Ureter (tissue), 1 donor: ENCODE data around the gene RUNX2. TPM values are rescaled to one million over a fixed set of nuclear protein-coding genes. Genes with fewer than 3 reads are reported as not detected.

ENCODE experiments used
- DNase-seq: peaks from one replicate; pipeline ENCODE4 v3.0.0-alpha.2; 2020; ENCODE audit warnings: low spot score
- total RNA-seq: library from RNA; stranded (reverse); gene quantifications from one replicate; pipeline ENCODE4 v1.2.4, GENCODE V29; 2023
- donor health status: DM: yes; HTN: yes; CAD: no.

RUNX2 gene
- total RNA-seq, 1 donor from 2014 or later: 18.3 TPM

DNA sequence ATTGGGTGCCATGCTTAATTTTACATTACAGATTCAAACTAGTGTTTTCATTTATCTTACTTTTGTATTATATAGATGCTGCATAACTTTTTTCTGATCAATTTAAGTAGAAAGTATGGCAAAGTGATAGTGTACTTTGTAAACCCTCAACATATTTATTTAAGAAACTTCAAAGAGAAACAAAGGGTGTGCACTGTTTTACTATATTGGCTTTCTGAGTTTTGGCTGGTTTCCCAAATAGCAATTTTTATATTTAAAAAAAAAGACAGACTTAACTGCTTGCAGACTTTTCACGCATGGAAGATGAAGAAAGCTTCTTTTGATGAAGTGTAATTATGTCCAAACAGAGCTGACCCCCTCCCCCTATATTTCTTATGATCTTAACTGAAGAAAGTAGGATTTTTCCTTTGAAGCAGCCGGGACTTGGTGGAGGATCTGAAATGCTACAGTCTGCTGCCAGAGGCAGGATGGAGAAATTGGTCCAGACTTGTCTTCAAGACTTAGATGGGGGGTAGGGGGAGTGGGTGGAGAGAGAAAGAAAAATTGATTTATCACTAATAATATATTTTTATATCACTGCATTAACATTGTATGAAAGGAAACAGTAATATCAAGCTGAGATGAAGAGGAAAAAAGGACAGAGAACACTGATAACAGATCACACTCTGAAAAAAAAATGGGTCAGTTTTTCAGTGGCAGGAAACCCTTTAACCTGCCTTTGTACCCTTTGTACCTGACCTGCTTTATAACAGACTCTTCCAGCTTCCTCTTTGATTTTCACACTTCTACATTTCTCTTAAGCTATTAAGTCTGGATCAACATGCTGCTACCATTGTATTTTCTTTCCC lies 105.6 kb downstream of the RUNX2 start:
- DNase-seq: no peak

DNA sequence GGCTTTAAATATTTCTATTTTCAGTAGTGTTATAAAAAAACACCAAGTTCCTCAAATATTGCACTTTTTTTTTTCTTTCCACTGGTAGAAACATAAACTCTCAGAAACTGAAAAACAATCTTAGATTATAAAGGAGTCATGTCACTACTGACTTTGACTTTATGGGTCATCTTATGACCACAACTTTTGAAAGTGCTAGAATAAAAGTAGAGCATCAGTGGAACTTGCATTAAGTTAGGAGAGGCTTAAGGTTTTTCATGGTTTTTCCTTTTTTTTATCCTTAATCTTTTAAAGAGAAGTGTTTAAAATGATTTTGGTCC lies 106.2 kb downstream of the RUNX2 start:
- DNase-seq: no peak

DNA sequence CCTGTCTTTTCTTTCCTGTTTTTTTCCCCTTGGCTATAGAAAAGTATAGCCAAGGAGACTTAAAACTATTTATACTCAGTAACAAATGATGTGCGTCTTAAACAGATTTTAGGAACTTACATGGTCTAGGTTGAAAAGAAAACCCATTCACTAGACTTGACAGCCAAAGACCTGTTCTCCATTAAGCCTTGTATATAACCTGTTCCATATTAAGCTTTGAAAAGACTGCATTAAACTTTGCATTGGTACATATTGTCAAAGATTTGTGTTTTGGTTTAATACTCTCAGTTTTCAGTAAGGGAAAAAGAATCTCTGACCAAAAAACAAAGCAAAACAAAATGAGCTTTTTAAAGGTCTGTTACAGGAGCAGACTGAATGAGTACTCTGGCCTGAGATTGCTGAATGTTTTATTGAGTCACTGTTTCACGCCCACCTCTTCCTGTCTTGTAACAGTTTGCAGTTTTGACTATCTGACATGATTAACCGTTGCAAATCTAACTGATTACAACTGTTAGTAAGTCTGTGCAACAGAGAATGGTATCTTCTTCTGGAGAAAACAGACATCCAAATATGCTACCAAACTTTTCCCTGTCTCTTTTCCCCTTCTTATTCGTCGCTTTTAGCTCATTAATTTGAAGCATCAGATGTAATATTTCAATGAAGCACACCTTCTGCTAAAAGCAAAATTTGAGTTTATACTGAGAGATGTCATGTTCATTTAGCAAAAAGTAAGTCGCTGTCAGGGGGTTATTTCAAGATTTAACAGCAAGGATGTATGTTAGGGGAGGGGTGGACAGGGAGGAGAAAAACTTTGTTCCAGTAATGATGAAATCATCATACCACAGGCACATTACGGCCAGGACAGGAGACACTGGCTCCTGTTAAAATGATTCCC lies 108.7 kb downstream of the RUNX2 start:
- no peak for DNase-seq

DNA sequence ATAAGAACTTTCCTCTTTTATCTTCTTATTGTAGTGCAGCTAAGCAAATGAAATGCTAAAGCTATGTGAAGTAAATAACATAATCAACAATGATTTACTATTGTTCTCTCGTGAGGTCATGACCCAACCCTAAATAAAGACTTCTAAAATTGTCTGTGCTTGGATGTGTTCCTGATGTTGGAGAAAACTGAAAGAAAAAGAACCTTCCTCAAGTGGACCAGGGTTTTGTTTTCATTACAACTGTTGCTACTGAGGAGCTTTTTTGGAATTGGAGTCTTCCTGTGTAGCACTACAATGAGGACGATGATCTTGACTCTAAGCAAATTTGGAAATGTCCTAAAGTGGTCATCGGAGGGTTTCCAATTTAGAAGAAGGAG lies 109.3 kb downstream of the RUNX2 start:
- DNase-seq: no peak

DNA sequence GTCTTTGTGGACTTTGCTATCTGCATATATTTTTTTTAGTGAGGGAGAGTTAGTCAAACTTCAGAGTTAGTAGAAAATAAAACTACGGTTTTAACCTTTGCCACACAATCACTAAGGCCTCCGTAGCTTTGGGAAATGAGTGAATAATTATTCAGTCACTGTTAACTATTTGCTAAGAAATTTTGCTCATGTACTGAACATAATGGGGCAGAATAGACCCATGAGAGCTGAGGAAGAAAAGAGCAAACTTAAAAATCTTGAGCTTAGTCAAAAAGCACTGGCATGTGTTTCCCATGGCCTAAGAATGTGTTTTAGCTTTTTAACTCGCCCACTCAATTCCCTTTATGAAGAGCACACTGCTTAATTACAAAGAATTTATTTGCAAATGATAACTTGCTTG lies 110.0 kb downstream of the RUNX2 start:
- no peak for DNase-seq

DNA sequence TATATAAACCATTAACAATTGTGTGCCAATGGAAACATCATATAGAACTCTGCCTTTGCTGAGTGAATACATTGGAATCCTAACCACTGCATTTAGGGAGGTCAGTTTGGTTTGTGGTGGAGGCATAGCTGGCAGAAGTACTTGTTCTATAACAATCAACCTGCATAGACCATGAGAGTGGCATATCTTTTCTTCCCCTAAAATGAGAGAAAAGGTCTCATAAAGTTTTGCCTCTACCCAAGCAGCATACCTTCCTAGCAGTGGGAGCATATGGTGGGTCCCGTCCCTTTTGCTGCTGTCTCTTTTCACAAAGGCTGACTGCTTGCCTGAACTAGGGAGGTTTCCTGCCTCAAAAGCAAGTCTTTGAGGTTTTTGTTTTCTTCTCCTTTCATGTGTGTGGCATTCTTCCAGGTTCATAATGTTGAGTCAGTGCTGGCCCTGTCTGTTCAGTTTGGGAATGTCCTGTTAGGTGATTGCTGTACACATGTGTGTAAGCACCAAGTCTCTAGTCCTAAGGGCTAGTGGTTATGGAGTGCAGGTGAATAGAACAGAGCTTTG lies 110.8 kb downstream of the RUNX2 start:
- DNase-seq: no peak

DNA sequence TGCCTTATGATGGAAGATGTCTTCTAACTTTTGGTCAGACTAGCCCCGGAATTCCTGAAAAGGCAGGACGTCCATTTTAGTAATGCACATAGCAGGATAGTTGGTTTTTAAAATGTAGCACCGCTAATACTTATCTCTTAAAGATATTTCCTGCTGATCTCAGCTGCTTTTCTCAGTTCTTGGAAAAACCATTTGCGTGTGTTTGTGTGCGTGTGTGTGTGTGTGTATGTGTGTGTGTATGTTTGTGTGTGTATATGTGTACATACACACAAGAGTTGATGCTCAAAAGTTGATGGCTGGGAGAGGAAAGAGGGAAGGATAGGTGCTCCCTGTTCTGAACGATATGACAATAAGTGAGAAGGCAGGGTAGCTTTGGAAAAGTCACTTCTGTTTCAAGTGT lies 111.3 kb downstream of the RUNX2 start:
- no peak for DNase-seq

DNA sequence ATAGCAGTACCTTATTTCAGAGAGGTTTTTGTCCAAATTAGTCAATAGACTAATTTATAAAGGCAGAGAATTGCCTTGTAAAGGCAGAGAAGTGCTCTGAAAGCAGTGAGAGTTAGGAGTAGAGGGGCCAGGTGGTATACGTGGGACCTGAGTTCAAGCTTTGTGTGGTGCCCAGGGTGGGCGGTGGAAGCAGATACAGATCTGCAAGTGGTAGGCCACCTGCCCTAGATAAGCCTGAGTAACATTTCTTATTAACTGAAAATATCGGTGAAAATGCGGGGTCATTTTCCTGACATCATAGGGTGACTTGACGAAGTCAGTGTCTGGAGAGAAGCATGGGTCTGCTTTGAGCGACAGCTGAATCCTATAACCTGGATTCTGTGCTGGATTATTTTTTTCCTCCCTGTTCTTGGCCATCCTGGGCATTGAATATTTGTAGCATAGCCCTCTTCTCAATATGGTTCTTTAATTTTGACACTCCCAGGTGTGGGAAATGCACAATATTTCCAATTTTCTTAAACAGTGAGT lies 111.8 kb downstream of the RUNX2 start:
- no peak for DNase-seq

DNA sequence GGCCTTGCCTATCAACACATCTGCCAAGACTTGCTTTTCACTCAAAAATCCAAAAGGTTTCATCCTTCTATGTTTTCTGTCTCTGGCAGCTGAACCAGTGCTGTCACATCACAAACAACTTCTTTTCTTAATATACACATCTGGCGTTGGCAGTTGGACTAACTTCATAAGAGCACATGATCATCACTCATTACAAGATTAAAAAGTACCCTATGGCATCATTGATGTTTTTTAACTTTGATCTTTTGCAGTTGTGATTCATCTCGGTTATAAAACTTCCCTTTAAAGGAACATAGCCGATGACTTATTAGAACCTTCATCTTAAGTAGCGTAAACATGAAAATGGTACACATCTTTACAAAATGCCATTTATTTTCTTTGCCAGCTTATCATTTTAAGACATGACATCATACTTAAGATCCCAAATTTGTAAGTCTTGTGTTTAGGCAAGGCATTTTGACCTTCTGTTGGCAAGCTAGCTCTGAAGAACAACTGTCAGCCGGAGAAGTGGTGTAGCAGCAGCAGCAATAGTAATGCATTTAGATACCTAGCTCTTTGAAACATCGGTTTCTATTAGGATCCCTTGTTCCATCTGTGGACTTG lies 113.8 kb downstream of the RUNX2 start:
- no peak for DNase-seq

DNA sequence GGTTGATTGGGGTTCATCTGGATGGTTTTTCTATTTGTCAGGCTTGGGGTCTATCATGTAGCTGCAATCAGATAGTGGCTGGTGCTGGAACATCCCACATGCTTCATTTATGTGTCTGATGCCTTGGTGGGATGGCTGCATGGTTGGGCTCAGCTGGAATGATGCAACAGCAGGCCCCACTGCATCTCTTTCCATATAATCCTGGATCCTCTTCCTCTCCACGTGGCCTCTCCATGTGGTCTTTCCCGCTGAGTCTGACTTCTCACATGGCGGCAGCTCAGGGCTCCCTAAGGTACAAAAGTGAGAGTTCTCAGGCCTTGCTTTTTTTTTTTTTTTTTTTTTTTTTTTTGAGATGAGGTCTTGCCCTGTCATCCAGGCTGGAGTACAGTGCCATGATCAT lies 114.6 kb downstream of the RUNX2 start:
- no peak for DNase-seq

DNA sequence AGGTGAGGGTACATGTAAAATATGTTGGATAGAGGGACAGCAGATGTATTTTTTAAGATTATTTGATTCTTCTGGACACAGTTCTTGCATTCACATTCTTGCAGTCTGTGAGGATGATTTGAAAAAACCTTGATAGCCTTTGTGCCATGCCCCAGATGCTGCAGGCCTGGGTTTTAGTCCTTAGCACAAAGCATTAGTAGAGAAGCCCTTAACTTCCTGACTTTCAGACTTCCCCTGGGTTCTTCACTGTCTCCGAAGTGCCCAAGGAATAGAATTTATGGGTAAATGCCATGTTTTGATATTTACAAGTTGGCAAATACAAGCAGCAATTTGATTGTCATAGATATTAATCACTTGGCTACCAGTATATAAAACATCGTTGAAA lies 117.2 kb downstream of the RUNX2 start:
- no peak for DNase-seq

DNA sequence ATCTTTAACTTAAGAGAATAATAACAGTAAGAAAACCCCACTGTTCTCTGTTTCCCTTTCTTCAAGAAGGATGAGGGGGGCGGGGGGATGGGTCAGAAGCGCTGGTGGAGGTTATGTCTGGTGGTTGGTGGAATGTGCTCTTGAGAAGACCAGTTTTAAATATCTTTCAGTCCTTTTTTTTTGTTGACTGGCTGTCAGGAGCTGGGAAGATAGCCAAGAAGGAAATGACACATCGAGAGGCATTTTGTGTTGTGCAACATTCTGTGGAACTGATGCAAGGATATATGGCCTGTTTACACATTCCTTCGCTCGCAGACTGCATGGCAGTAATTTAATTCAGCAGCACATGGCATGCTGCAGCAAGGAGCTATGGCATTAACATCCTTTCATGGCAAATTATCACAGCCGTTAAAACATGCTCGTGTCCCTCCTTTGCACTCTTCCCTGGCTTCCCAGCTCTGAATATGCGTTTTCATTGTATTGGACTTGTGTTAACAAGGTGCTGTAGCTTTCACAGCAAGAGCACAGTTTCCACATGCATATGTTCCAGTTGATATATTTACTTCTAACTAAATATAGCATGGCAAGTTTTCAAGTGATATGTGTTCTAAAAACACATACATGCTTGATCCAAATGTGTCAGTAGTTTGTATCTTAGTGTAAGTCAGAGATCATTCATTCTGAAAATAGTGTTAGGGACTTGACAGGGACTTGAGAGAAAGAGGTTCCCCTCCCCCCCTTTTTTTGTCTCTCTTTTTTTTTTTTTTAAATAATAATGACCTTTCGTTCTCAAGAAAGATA lies 117.8 kb downstream of the RUNX2 start:
- DNase-seq: peak; percentile 79

DNA sequence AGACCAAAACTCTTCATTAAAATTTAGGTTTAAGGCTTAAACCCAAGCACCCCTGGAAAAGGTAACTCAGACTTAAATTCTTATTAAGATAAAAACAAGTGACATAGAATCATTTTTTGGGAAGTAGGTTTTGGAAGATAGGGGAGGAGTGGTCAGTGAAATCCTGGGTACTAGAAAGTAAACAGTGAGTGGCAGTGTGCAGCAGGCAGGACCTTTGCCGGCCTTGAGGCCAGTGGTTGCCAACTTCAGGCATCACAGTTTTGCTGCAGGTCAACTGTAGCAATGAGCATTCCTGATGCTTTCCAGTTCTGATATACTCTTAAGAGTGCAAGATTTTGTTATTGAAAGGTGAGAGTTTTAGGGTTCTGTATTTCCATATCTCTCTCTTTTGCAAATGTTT lies 118.9 kb downstream of the RUNX2 start:
- no peak for DNase-seq

DNA sequence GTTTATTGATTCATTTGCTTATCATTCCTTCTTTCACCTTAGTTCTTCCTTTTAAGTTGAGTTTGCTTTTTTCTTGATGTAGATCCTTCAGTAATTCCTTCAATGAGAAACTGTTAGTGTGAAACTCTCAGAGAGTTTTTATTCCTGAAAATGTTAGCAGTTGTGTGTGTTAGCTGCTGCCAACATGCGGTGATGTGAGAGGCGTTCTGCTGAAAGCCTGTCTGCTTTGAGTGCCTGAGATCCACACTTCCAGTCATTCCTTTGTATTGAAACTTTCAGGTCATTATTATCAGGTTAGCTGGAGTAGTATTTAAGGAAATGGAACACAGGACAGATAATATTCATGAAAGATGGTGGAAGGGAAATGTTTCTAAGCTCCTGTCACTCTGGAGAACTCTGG lies 119.6 kb downstream of the RUNX2 start:
- DNase-seq: no peak

DNA sequence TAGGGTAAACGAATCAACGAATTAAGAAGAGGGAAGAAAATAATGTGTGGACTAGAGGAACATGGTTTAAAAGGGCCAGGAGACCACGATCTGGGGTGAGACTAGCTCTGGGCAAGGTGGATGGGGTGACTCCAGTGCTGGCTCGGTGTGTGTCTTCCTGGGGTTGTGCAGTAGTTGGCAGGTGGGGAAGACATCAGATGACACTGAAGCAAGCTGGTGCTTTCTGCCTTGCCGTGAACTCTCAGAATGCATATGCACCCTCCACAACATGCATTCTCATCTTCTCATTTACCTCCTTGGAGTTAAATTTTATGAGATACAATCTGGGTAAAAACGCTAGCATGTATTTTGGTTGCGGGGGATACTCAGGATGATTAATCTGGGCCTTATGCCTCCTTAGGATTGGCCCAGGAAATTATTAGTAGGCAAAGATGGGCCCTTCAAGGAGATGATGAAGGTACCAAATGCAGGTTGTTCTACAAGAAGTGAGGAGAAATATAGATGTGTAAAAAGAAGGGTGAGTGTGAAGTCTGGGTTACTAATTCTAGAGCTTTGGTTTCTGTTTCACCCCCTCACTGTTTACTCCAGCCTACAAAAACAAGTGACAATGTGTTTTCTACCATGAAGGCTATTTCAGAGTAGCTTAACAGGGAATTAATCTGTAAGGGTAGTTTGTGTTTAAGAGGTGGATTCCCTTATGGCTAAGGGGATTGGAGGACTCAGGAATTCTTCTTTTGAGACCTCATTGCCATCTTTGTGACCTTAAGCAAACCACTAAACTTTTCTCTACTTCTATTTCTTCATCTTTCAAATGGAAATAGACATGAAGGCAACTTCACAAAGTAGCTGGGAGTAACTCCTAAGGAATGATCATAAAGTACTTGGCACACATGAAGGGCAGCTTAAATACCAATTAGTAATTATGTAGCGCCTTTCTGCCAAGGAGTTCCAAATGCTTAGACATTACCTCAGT lies 120.6 kb downstream of the RUNX2 start:
- no peak for DNase-seq

DNA sequence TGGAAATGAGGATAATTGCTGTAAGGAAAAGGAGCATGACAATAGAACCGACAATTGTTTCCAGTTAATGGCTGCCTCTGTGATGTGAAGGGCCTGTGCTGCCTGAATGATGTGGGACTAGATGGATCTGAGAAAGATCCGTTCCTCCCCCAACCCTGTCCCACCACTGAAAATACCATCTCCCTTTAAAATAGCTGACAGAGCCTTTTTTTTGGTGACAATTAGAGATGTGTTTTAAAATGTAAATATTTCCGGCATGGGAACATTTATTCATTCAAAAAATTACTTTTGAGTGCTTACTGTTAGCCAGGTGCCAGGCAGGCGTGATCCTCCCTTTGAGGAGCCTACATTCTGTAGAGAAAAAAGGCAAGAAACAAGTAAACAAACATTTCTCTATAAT lies 122.0 kb downstream of the RUNX2 start:
- no peak for DNase-seq

DNA sequence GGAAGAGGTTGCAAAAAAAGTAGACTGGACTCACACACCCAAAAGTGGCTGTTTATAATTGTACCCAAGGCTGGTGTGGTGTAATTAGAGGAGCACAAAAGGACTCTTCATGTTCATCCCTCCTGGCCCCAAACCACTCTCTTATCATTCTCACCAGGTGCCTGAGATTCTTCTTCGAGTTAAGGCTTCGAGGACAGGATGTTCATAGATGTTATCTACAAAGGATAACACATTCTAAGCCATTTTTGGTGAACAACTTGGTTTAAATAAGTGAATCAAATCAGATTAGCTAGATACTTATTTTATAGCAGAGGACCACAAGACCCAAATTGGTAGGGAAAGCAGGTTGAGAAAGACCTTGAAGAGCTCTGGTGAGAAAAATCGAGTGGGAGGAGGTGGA lies 122.7 kb downstream of the RUNX2 start:
- DNase-seq: no peak

DNA sequence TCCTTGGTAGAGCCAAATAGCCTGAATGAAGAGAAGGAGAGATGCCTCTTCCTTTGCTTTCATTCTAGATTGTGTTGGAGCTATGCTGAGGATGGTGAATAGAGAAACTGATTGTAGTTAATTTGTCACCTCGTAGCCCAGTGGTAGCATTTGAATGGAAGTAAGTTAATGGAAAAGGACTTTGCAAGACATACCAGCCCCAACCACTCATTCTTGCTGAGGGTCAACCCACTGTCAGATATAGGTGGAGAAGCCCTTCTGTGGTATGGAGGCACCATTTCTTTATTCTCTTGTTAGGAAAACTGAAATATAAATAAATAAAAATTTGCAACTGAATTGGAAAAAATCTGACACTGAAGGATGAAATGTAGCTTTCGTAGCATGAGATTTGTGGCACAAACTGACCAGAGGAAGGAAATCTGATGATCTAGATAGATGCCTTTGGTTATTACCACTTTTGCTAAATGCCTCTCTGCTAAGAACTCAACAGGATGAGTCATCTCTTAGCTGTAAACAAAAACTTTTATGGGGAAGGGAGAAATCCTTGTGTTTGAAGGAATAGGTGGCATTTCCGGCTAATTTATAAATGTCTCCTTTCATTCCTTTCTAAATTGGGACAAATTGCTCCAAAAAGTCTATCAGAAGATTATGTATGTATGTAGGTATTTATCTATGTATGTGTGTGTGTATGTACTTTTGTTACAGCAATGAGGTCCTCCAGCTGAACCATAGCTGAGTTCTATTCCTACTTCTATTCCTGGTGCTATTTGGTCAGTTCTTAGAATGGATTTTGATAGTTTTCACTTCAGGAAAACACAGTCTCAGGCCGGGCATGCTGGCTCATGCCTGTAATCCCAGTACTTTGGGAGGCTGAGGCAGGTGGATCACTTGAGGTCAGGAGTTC lies 126.1 kb downstream of the RUNX2 start:
- no peak for DNase-seq

DNA sequence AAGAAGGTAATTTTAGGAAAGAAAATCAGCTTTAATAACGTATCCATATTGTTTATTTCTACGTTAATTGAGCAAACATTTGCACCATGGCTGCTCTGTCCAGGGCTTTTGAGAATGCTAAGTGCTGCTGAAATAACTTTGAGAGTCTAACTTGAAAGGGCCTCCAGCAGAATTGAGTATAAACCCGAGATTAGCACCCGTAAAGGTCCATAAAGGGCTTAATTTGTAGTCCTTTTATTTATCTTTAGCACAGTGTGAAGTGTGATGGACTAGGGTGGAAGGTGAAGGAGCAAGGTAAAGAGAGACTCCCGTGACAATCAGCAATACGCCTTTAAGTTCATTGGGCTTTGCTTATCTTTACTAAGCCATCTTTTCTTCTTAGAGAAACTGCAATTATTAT lies 127.3 kb downstream of the RUNX2 start:
- no peak for DNase-seq
